ENCODE results near the gene HDAC11. TPM values are rescaled to one million over a fixed set of nuclear protein-coding genes. Genes with fewer than 3 reads are reported as not detected.

HDAC11 gene
- total and polyA plus RNA-seq, 9 of the 15 experiments (the other 6 are each of a cell fraction or from before 2014, with no cell fraction given) = 0.60 to 6.0 (median 4.5) TPM

DNA sequence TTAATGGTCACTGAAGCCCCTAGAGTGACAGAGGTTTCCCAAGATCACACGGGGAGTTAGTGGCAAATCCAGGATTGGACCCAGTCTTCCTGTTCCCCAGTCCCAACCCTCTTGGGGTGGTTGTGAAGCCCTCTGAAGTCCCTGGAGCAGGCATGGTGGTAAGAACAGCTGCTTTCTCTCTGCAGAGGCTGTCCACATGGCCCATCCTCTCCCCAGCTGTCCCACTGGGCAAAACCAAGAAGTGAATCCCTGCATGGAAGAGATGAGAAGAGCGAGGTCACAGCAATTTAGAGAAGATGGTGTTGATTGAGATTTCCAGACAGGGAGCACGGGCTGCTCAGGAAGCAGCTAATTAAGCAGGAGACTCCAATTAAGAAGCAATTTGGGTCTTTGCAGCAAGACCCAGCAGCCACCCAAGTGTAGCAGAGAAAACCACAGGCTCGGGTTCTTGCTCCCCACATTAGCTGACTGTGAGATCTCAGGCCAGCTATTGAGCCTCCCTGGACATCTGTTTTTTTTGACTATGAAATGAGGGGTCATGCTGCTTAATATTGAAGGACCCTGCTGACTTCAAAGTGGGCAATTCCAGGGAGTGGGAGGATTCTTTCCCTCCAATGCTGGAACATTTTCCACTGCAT lies 14.8 kb upstream of the HDAC11 start (continued):
- TF ChIP-seq, protein P1, sequence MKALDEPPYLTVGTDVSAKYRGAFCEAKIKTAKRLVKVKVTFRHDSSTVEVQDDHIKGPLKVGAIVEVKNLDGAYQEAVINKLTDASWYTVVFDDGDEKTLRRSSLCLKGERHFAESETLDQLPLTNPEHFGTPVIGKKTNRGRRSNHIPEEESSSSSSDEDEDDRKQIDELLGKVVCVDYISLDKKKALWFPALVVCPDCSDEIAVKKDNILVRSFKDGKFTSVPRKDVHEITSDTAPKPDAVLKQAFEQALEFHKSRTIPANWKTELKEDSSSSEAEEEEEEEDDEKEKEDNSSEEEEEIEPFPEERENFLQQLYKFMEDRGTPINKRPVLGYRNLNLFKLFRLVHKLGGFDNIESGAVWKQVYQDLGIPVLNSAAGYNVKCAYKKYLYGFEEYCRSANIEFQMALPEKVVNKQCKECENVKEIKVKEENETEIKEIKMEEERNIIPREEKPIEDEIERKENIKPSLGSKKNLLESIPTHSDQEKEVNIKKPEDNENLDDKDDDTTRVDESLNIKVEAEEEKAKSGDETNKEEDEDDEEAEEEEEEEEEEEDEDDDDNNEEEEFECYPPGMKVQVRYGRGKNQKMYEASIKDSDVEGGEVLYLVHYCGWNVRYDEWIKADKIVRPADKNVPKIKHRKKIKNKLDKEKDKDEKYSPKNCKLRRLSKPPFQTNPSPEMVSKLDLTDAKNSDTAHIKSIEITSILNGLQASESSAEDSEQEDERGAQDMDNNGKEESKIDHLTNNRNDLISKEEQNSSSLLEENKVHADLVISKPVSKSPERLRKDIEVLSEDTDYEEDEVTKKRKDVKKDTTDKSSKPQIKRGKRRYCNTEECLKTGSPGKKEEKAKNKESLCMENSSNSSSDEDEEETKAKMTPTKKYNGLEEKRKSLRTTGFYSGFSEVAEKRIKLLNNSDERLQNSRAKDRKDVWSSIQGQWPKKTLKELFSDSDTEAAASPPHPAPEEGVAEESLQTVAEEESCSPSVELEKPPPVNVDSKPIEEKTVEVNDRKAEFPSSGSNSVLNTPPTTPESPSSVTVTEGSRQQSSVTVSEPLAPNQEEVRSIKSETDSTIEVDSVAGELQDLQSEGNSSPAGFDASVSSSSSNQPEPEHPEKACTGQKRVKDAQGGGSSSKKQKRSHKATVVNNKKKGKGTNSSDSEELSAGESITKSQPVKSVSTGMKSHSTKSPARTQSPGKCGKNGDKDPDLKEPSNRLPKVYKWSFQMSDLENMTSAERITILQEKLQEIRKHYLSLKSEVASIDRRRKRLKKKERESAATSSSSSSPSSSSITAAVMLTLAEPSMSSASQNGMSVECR (CRISPR knock-in tag; IDR thresholded peaks at IDR 0.05) = no peak
- TF ChIP-seq KDM1A (IDR thresholded peaks at IDR 0.05) (no peak), YBX1 (IDR thresholded peaks at IDR 0.05) (no peak), TBP (optimal IDR thresholded peaks at IDR 0.05; ENCODE audit: low read depth, low read length) (no peak), STAT5A (IDR thresholded peaks at IDR 0.05; ENCODE audit: borderline replicate concordance, low read length) (no peak), ZNF311 (CRISPR knock-in tag; IDR thresholded peaks at IDR 0.05) (no peak)
- TF ChIP-seq, protein P2, sequence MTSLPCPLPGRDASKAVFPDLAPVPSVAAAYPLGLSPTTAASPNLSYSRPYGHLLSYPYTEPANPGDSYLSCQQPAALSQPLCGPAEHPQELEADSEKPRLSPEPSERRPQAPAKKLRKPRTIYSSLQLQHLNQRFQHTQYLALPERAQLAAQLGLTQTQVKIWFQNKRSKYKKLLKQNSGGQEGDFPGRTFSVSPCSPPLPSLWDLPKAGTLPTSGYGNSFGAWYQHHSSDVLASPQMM (CRISPR knock-in tag; IDR thresholded peaks at IDR 0.05) = no peak

Measured in K562 (cell line).